Stomach (tissue), 4 donors: ENCODE measurements around the gene CRADD.

Experiments used
- EP300 ChIP-seq: sonication (generic); formaldehyde crosslinking; IDR thresholded peaks from one replicate; pipeline ENCODE4 v1.6.1; 2017; ENCODE audit warnings: antibody characterized with exemption
- TF ChIP-seq, protein P1 (sequence below), 7 experiments: fragments of 450-650 bp in 4 of 7; fragments of 200-600 bp in 3 of 7; sonication (generic) in 3 of 7; IDR thresholded peaks; one replicate each; pipeline ENCODE4 v1.5.1; 2016 to 2019; ENCODE audit warnings: antibody characterized with exemption in 7 of 7, control low read depth in 2 of 7, mild to moderate bottlenecking in 1 of 7

DNA sequence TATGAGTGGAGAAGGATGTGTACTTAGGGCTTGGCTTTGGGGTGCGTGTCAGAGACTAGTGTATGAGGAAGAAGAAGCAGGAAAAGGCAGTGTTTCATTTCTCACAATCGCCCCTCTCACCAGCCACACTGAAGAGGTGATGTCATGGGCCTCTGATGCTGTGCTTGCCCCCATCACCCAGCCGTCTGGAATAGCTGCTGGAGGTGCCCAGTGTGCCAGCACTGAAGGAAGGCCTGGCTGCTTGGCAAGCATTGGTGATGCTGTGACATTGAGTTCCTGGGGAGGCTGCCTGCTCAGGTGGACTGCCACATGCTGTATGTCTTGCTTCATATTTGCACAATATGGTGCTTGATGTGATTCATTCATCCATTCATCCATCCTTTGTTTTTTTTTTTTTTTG lies 56.2 kb downstream of the CRADD start:
- TF ChIP-seq, protein P1, sequence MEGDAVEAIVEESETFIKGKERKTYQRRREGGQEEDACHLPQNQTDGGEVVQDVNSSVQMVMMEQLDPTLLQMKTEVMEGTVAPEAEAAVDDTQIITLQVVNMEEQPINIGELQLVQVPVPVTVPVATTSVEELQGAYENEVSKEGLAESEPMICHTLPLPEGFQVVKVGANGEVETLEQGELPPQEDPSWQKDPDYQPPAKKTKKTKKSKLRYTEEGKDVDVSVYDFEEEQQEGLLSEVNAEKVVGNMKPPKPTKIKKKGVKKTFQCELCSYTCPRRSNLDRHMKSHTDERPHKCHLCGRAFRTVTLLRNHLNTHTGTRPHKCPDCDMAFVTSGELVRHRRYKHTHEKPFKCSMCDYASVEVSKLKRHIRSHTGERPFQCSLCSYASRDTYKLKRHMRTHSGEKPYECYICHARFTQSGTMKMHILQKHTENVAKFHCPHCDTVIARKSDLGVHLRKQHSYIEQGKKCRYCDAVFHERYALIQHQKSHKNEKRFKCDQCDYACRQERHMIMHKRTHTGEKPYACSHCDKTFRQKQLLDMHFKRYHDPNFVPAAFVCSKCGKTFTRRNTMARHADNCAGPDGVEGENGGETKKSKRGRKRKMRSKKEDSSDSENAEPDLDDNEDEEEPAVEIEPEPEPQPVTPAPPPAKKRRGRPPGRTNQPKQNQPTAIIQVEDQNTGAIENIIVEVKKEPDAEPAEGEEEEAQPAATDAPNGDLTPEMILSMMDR (IDR thresholded peaks at IDR 0.05), result no peak
- no peak for TF ChIP-seq EP300
